Fibroblast of skin of back (primary cell): Measurements from ENCODE around the gene LRRFIP1.
A peak's percentile ranks its signal among the peaks of the same experiment; 100 is the strongest.

Source experiments
- DNase-seq: peaks from one replicate; pipeline ENCODE4 v3.0.0-alpha.2; 2013

Gene LRRFIP1

GRCh38 chr2:237702441-237703391 is 75.3 kb downstream of the LRRFIP1 start:
- DNase-seq, result peak; percentile 78

GRCh38 chr2:237704501-237705434 is 77.4 kb downstream of the LRRFIP1 start:
- DNase-seq, result peak; percentile 82

GRCh38 chr2:237706257-237706656 is 78.9 kb downstream of the LRRFIP1 start:
- DNase-seq, result no peak

- no peak for DNase-seq
These were observed 80.6 kb downstream of the LRRFIP1 start for GRCh38 chr2:237708065-237708398.

GRCh38 chr2:237708491-237708890 is 81.1 kb downstream of the LRRFIP1 start:
- no peak for DNase-seq

- DNase-seq, result no peak
These were observed 81.6 kb downstream of the LRRFIP1 start for GRCh38 chr2:237708961-237709360.

- no peak for DNase-seq
These were observed 84.2 kb downstream of the LRRFIP1 start for GRCh38 chr2:237711458-237712150.

GRCh38 chr2:237712477-237713377 is 85.3 kb downstream of the LRRFIP1 start:
- no peak for DNase-seq

- DNase-seq, result peak; percentile 59
These were observed 87.5 kb downstream of the LRRFIP1 start for GRCh38 chr2:237714690-237715458.

GRCh38 chr2:237715459-237715947 is 88.1 kb downstream of the LRRFIP1 start:
- no peak for DNase-seq

GRCh38 chr2:237716011-237716410 is 88.6 kb downstream of the LRRFIP1 start:
- no peak for DNase-seq

- no peak for DNase-seq
These were observed 90.2 kb downstream of the LRRFIP1 start for GRCh38 chr2:237717366-237718276.

- no peak for DNase-seq
These were observed 90.9 kb downstream of the LRRFIP1 start for GRCh38 chr2:237718277-237718634.

- no peak for DNase-seq
These were observed 93.1 kb downstream of the LRRFIP1 start for GRCh38 chr2:237720444-237720843.

- peak; percentile 88 for DNase-seq
These were observed 93.6 kb downstream of the LRRFIP1 start for GRCh38 chr2:237720957-237721356.

- DNase-seq, result no peak
These were observed 94.1 kb downstream of the LRRFIP1 start for GRCh38 chr2:237721458-237721857.

- no peak for DNase-seq
These were observed 95.2 kb downstream of the LRRFIP1 start for GRCh38 chr2:237722616-237723015.

GRCh38 chr2:237723023-237723422 is 95.6 kb downstream of the LRRFIP1 start:
- DNase-seq, result no peak

GRCh38 chr2:237723602-237724001 is 96.2 kb downstream of the LRRFIP1 start:
- DNase-seq, result peak; percentile 32
